ENCODE measurements around the gene RNF128. TPM values are rescaled to one million over a fixed set of nuclear protein-coding genes. Genes with fewer than 3 reads are reported as not detected.

Gene RNF128
- total and polyA plus RNA-seq, 2 of the 13 experiments (the other 11 are each of a cell fraction or from before 2014, with no cell fraction given) = 18.5 to 43.5 TPM

DNA sequence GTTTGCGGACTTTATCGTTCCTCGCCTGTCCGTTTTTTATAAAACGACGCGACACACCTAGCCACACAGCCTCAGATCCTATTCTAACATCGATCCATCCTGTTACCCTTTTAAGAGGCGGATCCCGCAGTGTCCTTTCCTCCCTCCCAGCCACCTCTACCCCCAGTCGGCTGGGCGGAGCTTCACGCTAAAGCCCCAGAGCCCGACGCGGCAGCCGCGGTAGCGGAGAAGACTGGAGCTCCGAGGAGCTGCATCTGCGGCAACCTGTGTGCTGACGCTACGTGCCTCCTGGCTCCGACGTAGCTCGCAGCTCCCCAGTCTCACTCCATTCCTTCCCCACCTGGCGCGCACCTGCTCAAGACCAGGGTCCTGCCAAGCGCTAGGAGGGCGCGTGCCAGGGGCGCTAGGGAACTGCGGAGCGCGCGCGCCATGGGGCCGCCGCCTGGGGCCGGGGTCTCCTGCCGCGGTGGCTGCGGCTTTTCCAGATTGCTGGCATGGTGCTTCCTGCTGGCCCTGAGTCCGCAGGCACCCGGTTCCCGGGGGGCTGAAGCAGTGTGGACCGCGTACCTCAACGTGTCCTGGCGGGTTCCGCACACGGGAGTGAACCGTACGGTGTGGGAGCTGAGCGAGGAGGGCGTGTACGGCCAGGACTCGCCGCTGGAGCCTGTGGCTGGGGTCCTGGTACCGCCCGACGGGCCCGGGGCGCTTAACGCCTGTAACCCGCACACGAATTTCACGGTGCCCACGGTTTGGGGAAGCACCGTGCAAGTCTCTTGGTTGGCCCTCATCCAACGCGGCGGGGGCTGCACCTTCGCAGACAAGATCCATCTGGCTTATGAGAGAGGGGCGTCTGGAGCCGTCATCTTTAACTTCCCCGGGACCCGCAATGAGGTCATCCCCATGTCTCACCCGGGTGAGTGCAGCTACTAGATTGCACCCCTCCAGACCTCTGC, at the start of gene RNF128 (continued):
- no peak for TF ChIP-seq ZNF552 (CRISPR knock-in tag; IDR thresholded peaks at IDR 0.05; ENCODE audit: borderline replicate concordance)
- TF ChIP-seq SNAI1 (CRISPR knock-in tag; IDR thresholded peaks at IDR 0.05; ENCODE audit: borderline replicate concordance) = no peak
- no peak for TF ChIP-seq ZNF780A (CRISPR knock-in tag; IDR thresholded peaks at IDR 0.05)
- peak; percentile 61 for TF ChIP-seq HOXA3 (CRISPR knock-in tag; IDR thresholded peaks at IDR 0.05)
- no peak for TF ChIP-seq ZNF430 (CRISPR knock-in tag; IDR thresholded peaks at IDR 0.05)
- no peak for TF ChIP-seq GTF3A (CRISPR knock-in tag; conservative IDR thresholded peaks at IDR 0.05)
- TF ChIP-seq FOXO1 (CRISPR knock-in tag; IDR thresholded peaks at IDR 0.05) = no peak
- TF ChIP-seq SCMH1 (CRISPR knock-in tag; IDR thresholded peaks at IDR 0.05; ENCODE audit: borderline replicate concordance) = no peak
- TF ChIP-seq AKAP8 (CRISPR knock-in tag; IDR thresholded peaks at IDR 0.05) = no peak
- TF ChIP-seq, protein P1, sequence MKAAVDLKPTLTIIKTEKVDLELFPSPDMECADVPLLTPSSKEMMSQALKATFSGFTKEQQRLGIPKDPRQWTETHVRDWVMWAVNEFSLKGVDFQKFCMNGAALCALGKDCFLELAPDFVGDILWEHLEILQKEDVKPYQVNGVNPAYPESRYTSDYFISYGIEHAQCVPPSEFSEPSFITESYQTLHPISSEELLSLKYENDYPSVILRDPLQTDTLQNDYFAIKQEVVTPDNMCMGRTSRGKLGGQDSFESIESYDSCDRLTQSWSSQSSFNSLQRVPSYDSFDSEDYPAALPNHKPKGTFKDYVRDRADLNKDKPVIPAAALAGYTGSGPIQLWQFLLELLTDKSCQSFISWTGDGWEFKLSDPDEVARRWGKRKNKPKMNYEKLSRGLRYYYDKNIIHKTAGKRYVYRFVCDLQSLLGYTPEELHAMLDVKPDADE (CRISPR knock-in tag; IDR thresholded peaks at IDR 0.05) = 0 out of 2 replicates have a peak, but pooled peaks have one; percentile 54
- TF ChIP-seq ELF3 (CRISPR knock-in tag; IDR thresholded peaks at IDR 0.05) = peak; percentile 48; the same call in 1 of the 2 replicates

DNA sequence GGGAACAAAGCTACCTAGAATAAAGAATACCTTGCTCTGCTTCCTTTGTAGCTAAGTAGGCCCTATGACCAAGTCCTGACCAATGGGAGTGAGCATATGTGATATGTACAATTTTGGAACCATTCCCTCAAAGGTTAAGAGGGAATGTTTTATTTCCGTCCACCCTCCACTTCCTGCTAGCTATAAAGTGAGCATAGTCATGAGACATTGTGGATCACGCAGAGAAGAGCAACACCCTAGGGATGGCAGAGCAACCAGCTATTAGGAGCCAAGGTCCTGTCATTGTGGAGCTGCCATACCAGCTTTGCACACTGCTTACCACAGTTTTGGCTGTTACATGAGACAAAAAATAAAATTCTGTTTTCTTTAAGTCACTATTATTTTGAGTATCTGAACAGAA, 45.8 kb upstream of the RNF128 start:
- H2AFZ ChIP-seq (ENCODE audit: low read length) = no peak overlapping the region
- H3K4me2 ChIP-seq (ENCODE audit: low read depth, low read length) = no peak overlapping the region
- H3K9me3 ChIP-seq (ENCODE audit: low read length) = no peaks in the 10 kb centered on the region
- H3K27me3 ChIP-seq (ENCODE audit: control insufficient read depth in 1 of 2, insufficient read depth in 2 of 2, low read length in 2 of 2) = no peaks in the 10 kb centered on the region
- ChIA-PET POLR2A (no interaction called here), CTCF (ENCODE audit: low intra/inter-chr PET ratio, low total read pairs) (no interaction called here)
- in situ Hi-C loops (cut with HindIII; ENCODE audit: extremely low pct_ligation_motif_present, low pct_unique_long_range_greater_than_20kb) (no loop called here), intact Hi-C loops (cut with micrococcal nuclease; ENCODE audit: unreplicated experiment) (no loop called here)
- no TSS peak for BruUV-seq (replicated peaks)
- no peak overlapping the region for H3K9ac ChIP-seq (ENCODE audit: insufficient read depth, low read depth, low read length)
- no peaks in the 10 kb centered on the region for H4K20me1 ChIP-seq (ENCODE audit: insufficient read depth, low read length)
- DNase-seq (ENCODE audit: low spot score) (no peak), ATAC-seq (no peak), FAIRE-seq (no peak)
- 90% methylated on average over 2 of the region's 2 CpGs for WGBS (ENCODE audit: low lambda C conversion rate)
- H3K4me1 ChIP-seq (ENCODE audit: insufficient read depth, low read length) = no peaks in the 10 kb centered on the region
- H3K27ac ChIP-seq (ENCODE audit: extremely low read length, insufficient read depth, low read length) = no peak overlapping the region
- H3K79me2 ChIP-seq (ENCODE audit: insufficient read depth, low read length) = no peaks in the 10 kb centered on the region
- TF ChIP-seq SMARCE1 (IDR thresholded peaks at IDR 0.05; ENCODE audit: borderline replicate concordance) = no peak
- TF ChIP-seq ZBTB20 (CRISPR knock-in tag; IDR thresholded peaks at IDR 0.05; ENCODE audit: borderline replicate concordance, low read depth) = no peak
- TF ChIP-seq, protein P2, sequence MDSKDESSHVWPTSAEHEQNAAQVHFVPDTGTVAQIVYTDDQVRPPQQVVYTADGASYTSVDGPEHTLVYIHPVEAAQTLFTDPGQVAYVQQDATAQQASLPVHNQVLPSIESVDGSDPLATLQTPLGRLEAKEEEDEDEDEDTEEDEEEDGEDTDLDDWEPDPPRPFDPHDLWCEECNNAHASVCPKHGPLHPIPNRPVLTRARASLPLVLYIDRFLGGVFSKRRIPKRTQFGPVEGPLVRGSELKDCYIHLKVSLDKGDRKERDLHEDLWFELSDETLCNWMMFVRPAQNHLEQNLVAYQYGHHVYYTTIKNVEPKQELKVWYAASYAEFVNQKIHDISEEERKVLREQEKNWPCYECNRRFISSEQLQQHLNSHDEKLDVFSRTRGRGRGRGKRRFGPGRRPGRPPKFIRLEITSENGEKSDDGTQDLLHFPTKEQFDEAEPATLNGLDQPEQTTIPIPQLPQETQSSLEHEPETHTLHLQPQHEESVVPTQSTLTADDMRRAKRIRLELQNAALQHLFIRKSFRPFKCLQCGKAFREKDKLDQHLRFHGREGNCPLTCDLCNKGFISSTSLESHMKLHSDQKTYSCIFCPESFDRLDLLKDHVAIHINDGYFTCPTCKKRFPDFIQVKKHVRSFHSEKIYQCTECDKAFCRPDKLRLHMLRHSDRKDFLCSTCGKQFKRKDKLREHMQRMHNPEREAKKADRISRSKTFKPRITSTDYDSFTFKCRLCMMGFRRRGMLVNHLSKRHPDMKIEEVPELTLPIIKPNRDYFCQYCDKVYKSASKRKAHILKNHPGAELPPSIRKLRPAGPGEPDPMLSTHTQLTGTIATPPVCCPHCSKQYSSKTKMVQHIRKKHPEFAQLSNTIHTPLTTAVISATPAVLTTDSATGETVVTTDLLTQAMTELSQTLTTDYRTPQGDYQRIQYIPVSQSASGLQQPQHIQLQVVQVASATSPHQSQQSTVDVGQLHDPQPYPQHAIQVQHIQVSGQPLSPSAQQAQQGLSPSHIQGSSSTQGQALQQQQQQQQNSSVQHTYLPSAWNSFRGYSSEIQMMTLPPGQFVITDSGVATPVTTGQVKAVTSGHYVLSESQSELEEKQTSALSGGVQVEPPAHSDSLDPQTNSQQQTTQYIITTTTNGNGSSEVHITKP (CRISPR knock-in tag; IDR thresholded peaks at IDR 0.05; ENCODE audit: low read depth) = no peak
- TF ChIP-seq, protein P3, sequence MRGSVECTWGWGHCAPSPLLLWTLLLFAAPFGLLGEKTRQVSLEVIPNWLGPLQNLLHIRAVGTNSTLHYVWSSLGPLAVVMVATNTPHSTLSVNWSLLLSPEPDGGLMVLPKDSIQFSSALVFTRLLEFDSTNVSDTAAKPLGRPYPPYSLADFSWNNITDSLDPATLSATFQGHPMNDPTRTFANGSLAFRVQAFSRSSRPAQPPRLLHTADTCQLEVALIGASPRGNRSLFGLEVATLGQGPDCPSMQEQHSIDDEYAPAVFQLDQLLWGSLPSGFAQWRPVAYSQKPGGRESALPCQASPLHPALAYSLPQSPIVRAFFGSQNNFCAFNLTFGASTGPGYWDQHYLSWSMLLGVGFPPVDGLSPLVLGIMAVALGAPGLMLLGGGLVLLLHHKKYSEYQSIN (CRISPR knock-in tag; IDR thresholded peaks at IDR 0.05; ENCODE audit: borderline replicate concordance) = no peak
- H3K4me3 ChIP-seq (replicated peaks in 1 of 3; ENCODE audit: insufficient read depth in 1 of 3, low read depth in 2 of 3, low read length in 3 of 3) = no peak overlapping the region
- H3K36me3 ChIP-seq (replicated peaks in 1 of 2; ENCODE audit: control insufficient read depth in 1 of 2, insufficient read depth in 2 of 2, low read length in 2 of 2) = no peaks in the 10 kb centered on the region

All from HepG2 (cell line).